Measurements from ENCODE around the gene EVI5. TPM values are rescaled to one million over a fixed set of nuclear protein-coding genes. Genes with fewer than 3 reads are reported as not detected.

The EVI5 gene
- total RNA-seq, 1 donor from 2014 or later, result 29.7 TPM

GRCh38 chr1:92516574-92516973 is 268.3 kb downstream of the EVI5 start:
- Histone ChIP-seq H3K4me3 (no peak overlapping the region), H3K36me3 (no peaks in the 10 kb centered on the region), H3K4me1 (no peaks in the 10 kb centered on the region), H3K27me3 (no peaks in the 10 kb centered on the region), H3K9me3 (no peaks in the 10 kb centered on the region), H3K27ac (no peak overlapping the region)
- no peak for DNase-seq (ENCODE audit: extremely low spot score in 2 of 2)
- TF ChIP-seq CTCF (IDR thresholded peaks at IDR 0.05) (no peak), POLR2AphosphoS5 (IDR thresholded peaks at IDR 0.05; ENCODE audit: insufficient read depth in 1 of 2, low read depth in 1 of 2) (no peak), POLR2A (IDR thresholded peaks at IDR 0.05) (no peak)
- intact Hi-C loops (cut with DNase I), result no loop called here

GRCh38 chr1:92515796-92516201 is 269.1 kb downstream of the EVI5 start:
- intact Hi-C loops (cut with DNase I), result no loop called here
- H3K36me3 ChIP-seq, result no peaks in the 10 kb centered on the region
- H3K9me3 ChIP-seq, result no peaks in the 10 kb centered on the region
- no peaks in the 10 kb centered on the region for H3K4me1 ChIP-seq
- no peak overlapping the region for H3K27ac ChIP-seq
- no peaks in the 10 kb centered on the region for H3K27me3 ChIP-seq
- DNase-seq (ENCODE audit: extremely low spot score in 2 of 2), result no peak
- no peak overlapping the region for H3K4me3 ChIP-seq
- TF ChIP-seq POLR2A (IDR thresholded peaks at IDR 0.05) (no peak), CTCF (IDR thresholded peaks at IDR 0.05) (no peak), POLR2AphosphoS5 (IDR thresholded peaks at IDR 0.05; ENCODE audit: insufficient read depth in 1 of 2, low read depth in 1 of 2) (no peak)

- Histone ChIP-seq H3K27me3 (no peaks in the 10 kb centered on the region), H3K9me3 (no peaks in the 10 kb centered on the region), H3K4me3 (no peak overlapping the region), H3K36me3 (no peaks in the 10 kb centered on the region), H3K27ac (no peak overlapping the region), H3K4me1 (no peaks in the 10 kb centered on the region)
- intact Hi-C loops (cut with DNase I), result no loop called here
- no peak for DNase-seq (ENCODE audit: extremely low spot score in 2 of 2)
- TF ChIP-seq POLR2AphosphoS5 (IDR thresholded peaks at IDR 0.05; ENCODE audit: insufficient read depth in 1 of 2, low read depth in 1 of 2) (no peak), POLR2A (IDR thresholded peaks at IDR 0.05) (no peak), CTCF (IDR thresholded peaks at IDR 0.05) (no peak)
These were observed 273.4 kb downstream of the EVI5 start for GRCh38 chr1:92511541-92511940.

GRCh38 chr1:92509619-92510018 is 275.3 kb downstream of the EVI5 start:
- no peak for TF ChIP-seq CTCF (IDR thresholded peaks at IDR 0.05)
- TF ChIP-seq POLR2AphosphoS5 (IDR thresholded peaks at IDR 0.05; ENCODE audit: insufficient read depth in 1 of 2, low read depth in 1 of 2), result no peak
- TF ChIP-seq POLR2A (IDR thresholded peaks at IDR 0.05), result no peak
- Histone ChIP-seq H3K27me3 (no peaks in the 10 kb centered on the region), H3K4me1 (no peaks in the 10 kb centered on the region), H3K4me3 (no peak overlapping the region), H3K36me3 (no peaks in the 10 kb centered on the region), H3K9me3 (no peaks in the 10 kb centered on the region), H3K27ac (no peak overlapping the region)
- intact Hi-C loops (cut with DNase I), result no loop called here
- no peak for DNase-seq (ENCODE audit: extremely low spot score in 2 of 2)

GRCh38 chr1:92505015-92505692 is 279.8 kb downstream of the EVI5 start:
- Histone ChIP-seq H3K4me1 (no peaks in the 10 kb centered on the region), H3K27ac (no peak overlapping the region), H3K9me3 (no peaks in the 10 kb centered on the region), H3K4me3 (no peak overlapping the region), H3K27me3 (no peaks in the 10 kb centered on the region), H3K36me3 (no peaks in the 10 kb centered on the region)
- intact Hi-C loops (cut with DNase I), result no loop called here
- no peak for DNase-seq (ENCODE audit: extremely low spot score in 2 of 2)
- no peak for TF ChIP-seq POLR2A (IDR thresholded peaks at IDR 0.05)
- TF ChIP-seq CTCF (IDR thresholded peaks at IDR 0.05), result no peak
- no peak for TF ChIP-seq POLR2AphosphoS5 (IDR thresholded peaks at IDR 0.05; ENCODE audit: insufficient read depth in 1 of 2, low read depth in 1 of 2)
